GM12801 (cell line): Measurements from ENCODE around the gene GIPC2.

Source experiments
- CTCF ChIP-seq: IDR thresholded peaks from one replicate; pipeline ENCODE4 v1.5.1; 2011; ENCODE audit warnings: control low read depth; ENCODE audit not compliant: insufficient read length; ENCODE audit errors: extremely low read depth

Gene GIPC2

GRCh38 chr1:78038491-78038939 is 7.3 kb upstream of the GIPC2 start:
- no peak for TF ChIP-seq CTCF

DNA sequence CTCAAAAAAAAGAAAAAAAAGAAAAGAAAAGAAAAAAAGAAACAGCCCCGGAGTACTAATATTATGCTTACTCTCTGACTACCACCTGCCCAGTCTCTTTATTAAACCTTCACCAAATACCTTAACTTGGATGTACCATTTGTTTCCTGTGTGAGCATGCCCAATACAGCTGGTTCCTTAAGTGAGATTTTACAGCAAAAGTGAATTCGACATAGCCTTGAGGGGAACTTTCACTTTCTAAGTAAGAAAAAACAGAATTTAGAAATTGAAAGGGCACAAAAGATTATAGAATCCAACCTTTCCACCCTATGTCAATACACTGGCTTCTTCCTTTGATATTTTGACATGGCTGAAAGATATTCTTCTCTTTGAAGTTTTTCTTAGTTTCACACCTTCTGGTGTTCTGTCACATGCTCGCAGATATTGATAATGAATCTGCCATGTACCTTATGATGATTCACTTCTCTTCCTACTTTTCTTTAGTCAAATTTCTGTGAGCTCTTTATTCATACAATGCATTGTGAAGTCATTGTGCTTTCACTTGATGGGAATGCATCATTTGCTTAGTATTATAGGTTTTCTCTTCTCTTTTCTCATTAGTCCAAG is 5.2 kb upstream of the GIPC2 start:
- TF ChIP-seq CTCF, result no peak

GRCh38 chr1:78043436-78043835 is 2.3 kb upstream of the GIPC2 start:
- TF ChIP-seq CTCF, result no peak

- no peak for TF ChIP-seq CTCF
Observed at GRCh38 chr1:78044796-78045562, 787 bp upstream of the GIPC2 start.

DNA sequence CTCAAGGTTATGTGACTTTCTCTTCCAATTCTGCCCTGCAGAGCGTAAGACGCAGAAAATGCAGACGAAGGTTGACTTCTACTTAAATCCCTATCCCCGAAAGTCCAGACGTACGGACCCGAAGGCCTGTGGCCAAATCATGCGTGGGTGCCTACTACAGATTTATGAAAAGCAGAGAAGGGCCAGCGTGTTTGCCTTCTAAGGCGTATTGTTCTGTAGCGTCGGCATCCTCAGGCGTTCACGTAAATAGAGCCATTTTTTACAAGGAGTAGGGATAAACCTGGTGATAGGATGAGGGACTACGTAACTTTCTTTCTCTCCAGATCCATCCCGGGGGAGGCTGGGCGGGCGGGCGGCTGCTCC is 222 bp upstream of the GIPC2 start:
- no peak for TF ChIP-seq CTCF

GRCh38 chr1:78047106-78047505 is 1.3 kb downstream of the GIPC2 start:
- TF ChIP-seq CTCF, result no peak

DNA sequence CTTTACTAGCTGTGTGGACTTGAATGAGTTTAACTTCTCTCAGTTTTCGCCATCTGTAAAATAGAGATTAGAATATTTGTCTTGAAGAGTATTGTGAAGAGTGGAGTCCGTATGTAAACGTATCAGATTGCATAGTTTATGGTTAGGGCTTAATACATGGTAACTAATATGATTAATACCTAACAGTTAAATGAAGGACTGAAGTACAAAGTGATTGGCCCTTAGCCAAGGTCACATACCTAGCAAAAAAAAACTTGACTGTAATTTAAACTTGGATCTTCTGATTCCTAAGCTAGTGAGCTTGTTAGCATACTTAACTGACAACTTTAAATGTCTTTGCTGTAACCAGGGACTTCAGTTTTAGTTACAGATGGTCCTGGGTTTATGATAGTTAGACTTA is 1.9 kb downstream of the GIPC2 start:
- TF ChIP-seq CTCF, result no peak
